HepG2 (cell line): ENCODE measurements around the gene SDCCAG8. TPM values are rescaled to one million over a fixed set of nuclear protein-coding genes. Genes with fewer than 3 reads are reported as not detected.

ENCODE experiments used
- BRD4 ChIP-seq: sonication (generic); formaldehyde crosslinking; IDR thresholded peaks from 2 replicates; pipeline ENCODE4 v1.4.0; 2020; ENCODE audit warnings: missing genetic modification reagents
- CBFB ChIP-seq: sonication (generic); formaldehyde crosslinking; IDR thresholded peaks from 2 replicates; pipeline ENCODE4 v1.4.0; 2020; ENCODE audit warnings: missing genetic modification reagents
- CBX2 ChIP-seq, 2 experiments: fragments of 200-600 bp in 1 of 2; sonication (generic); formaldehyde crosslinking in 1 of 2; IDR thresholded peaks; 2 replicates each; pipeline versions ENCODE4 v1.7.0 to v1.8.1; 2018 to 2022; ENCODE audit warnings: low read depth in 2 of 2, low read length in 1 of 2, mild to moderate bottlenecking in 1 of 2, missing genetic modification reagents in 1 of 2
- DR1 ChIP-seq: sonication (generic); formaldehyde crosslinking; IDR thresholded peaks from 2 replicates; pipeline ENCODE4 v1.8.0; 2021; ENCODE audit warnings: mild to moderate bottlenecking, missing genetic modification reagents, inconsistent platforms
- E2F2 ChIP-seq: sonication (generic); formaldehyde crosslinking; IDR thresholded peaks from 2 replicates; pipeline ENCODE4 v1.4.0; 2020; ENCODE audit warnings: missing genetic modification reagents, borderline replicate concordance
- FLYWCH1 ChIP-seq: sonication (generic); formaldehyde crosslinking; IDR thresholded peaks from 2 replicates; pipeline ENCODE4 v1.8.1; 2023; ENCODE audit warnings: mild to moderate bottlenecking, missing genetic modification reagents
- HDAC1 ChIP-seq: sonication (generic); formaldehyde crosslinking; IDR thresholded peaks from 2 replicates; pipeline ENCODE4 v1.5.1; 2020; ENCODE audit warnings: mild to moderate bottlenecking, missing genetic modification reagents
- KLF9 ChIP-seq: IDR thresholded peaks from 2 replicates; pipeline ENCODE4 v1.6.1; 2016; ENCODE audit warnings: low read depth
- MEF2D ChIP-seq: sonication (generic); formaldehyde crosslinking; IDR thresholded peaks from 2 replicates; pipeline ENCODE4 v1.5.1; 2020; ENCODE audit warnings: mild to moderate bottlenecking, missing genetic modification reagents
- PCBP1 ChIP-seq: fragments of 200-400 bp; formaldehyde crosslinking; IDR thresholded peaks from 2 replicates; pipeline ENCODE4 v1.6.1; 2017; ENCODE audit warnings: mild to moderate bottlenecking, low read depth, low read length, borderline replicate concordance
- ZFYVE20 ChIP-seq: sonication (generic); formaldehyde crosslinking; IDR thresholded peaks from 2 replicates; pipeline ENCODE4 v1.8.0; 2023; ENCODE audit warnings: low read depth, mild to moderate bottlenecking, moderate library complexity, missing genetic modification reagents, borderline replicate concordance
- ZKSCAN8 ChIP-seq: IDR thresholded peaks from 2 replicates; pipeline ENCODE4 v1.6.1; 2016; ENCODE audit warnings: borderline replicate concordance, missing genetic modification reagents, missing compliant biosample characterization
- ZNF580 ChIP-seq: IDR thresholded peaks from 2 replicates; pipeline ENCODE4 v1.6.1; 2016; ENCODE audit warnings: low read depth, borderline replicate concordance
- polyA plus RNA-seq, 8 experiments: library from polyadenylated mRNA; depleted of rRNA in 3 of 8; stranded (reverse) in 7 of 8; unstranded in 1 of 8; fragments of >200 nt; fragmentation: Illumina TruSeq in 4 of 8; extraction: Trizol in 4 of 8; gene quantifications; 2 replicates each; pipeline versions ENCODE4 v1.2.1 to v1.2.3, GENCODE V29; 2011 to 2016; ENCODE audit warnings: low read depth in 4 of 8, missing spikeins in 1 of 8, mixed read lengths in 1 of 8; ENCODE audit not compliant: insufficient read depth in 1 of 8
- total RNA-seq, 5 experiments: library from RNA; depleted of rRNA; stranded (reverse); fragments of >200 nt; fragmentation: Illumina TruSeq; extraction: Trizol; gene quantifications; 2 replicates each; pipeline ENCODE4 v1.2.3, GENCODE V29; 2016; ENCODE audit warnings: low read depth in 1 of 5
- TF ChIP-seq, protein P1 (sequence below): sonication (generic); formaldehyde crosslinking; IDR thresholded peaks from 2 replicates; pipeline ENCODE4 v1.5.1; 2020; ENCODE audit warnings: missing genetic modification reagents, mild to moderate bottlenecking, borderline replicate concordance
- TF ChIP-seq, protein P2 (sequence below): sonication (generic); formaldehyde crosslinking; IDR thresholded peaks from 2 replicates; pipeline ENCODE4 v1.4.0; 2020; ENCODE audit warnings: missing genetic modification reagents, borderline replicate concordance
- TF ChIP-seq, protein P3 (sequence below): sonication (generic); formaldehyde crosslinking; IDR thresholded peaks from 2 replicates; pipeline ENCODE4 v1.5.1; 2020; ENCODE audit warnings: mild to moderate bottlenecking, missing genetic modification reagents, borderline replicate concordance
- TF ChIP-seq, protein P4 (sequence below): sonication (generic); formaldehyde crosslinking; IDR thresholded peaks from 2 replicates; pipeline ENCODE4 v1.8.0; 2022; ENCODE audit warnings: mild to moderate bottlenecking, missing genetic modification reagents, moderate library complexity

SDCCAG8 gene
- total and polyA plus RNA-seq, 2 of the 13 experiments (the other 11 are each of a cell fraction or from before 2014, with no cell fraction given), result 9.5 to 13.4 TPM

DNA sequence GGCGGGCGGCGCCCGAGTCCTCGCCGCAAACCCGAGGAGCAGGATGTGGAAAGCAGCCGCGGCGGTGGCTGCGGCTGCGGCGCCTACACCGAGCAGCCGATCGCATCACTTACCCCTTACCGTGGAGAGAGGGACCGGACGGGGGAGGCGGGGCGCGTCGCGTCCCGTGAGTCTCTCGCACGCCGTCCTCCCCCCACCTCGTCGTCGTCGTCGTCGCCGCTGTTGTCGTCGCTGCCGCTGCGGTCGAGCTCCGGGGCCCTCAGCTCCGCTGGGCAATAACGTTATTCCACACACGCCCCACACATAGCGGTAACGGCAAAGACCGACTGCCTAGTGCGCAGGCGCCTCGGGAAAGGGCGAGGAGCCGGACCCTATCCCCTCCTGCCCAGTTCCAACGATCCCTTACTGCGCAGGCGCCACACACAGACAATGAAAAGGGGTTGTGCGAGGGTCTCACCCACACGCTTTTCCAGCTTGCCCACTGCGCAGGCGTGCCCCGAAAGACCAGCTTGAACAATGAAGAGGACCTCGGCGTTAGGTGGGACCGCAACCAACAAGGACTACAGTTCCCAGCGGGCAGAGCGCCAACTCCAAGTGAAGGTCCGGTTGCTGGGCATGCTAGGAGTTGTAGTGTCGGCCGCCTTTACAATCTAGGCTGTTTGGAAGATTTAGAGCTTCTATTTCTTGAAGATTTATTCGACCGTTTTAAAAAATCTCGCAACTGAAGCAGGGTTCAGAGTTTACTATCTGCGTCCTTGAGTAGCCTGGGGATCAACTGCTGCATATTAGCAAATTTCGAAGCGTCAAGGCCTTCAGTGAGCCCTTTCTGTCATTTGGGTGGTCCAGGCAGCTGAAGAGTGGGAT lies 682 bp upstream of the SDCCAG8 start, which contains the start of gene CEP170 (continued):
- TF ChIP-seq CBX2 (IDR thresholded peaks at IDR 0.05; ENCODE audit: low read depth, low read length) (no peak), CBX2 (CRISPR knock-in tag; IDR thresholded peaks at IDR 0.05; ENCODE audit: low read depth) (no peak), MEF2D (CRISPR knock-in tag) (no peak), ZKSCAN8 (CRISPR knock-in tag) (no peak), CBFB (no peak), DR1 (peak; percentile 26; the same call in 1 of the 2 replicates), KLF9 (CRISPR knock-in tag) (no peak), ZFYVE20 (CRISPR knock-in tag) (no peak), ZNF580 (CRISPR knock-in tag) (no peak), E2F2 (no peak; the same call in 1 of the 2 replicates), FLYWCH1 (CRISPR knock-in tag) (no peak), BRD4 (CRISPR knock-in tag) (0 out of 2 replicates have a peak, but pooled peaks have one; percentile 8), HDAC1 (CRISPR knock-in tag) (peak; percentile 50; the same call in 1 of the 2 replicates), PCBP1 (0 out of 2 replicates have a peak, but pooled peaks have one; percentile 34)
- TF ChIP-seq, protein P1, sequence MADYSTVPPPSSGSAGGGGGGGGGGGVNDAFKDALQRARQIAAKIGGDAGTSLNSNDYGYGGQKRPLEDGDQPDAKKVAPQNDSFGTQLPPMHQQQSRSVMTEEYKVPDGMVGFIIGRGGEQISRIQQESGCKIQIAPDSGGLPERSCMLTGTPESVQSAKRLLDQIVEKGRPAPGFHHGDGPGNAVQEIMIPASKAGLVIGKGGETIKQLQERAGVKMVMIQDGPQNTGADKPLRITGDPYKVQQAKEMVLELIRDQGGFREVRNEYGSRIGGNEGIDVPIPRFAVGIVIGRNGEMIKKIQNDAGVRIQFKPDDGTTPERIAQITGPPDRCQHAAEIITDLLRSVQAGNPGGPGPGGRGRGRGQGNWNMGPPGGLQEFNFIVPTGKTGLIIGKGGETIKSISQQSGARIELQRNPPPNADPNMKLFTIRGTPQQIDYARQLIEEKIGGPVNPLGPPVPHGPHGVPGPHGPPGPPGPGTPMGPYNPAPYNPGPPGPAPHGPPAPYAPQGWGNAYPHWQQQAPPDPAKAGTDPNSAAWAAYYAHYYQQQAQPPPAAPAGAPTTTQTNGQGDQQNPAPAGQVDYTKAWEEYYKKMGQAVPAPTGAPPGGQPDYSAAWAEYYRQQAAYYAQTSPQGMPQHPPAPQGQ, result no peak
- TF ChIP-seq, protein P2, sequence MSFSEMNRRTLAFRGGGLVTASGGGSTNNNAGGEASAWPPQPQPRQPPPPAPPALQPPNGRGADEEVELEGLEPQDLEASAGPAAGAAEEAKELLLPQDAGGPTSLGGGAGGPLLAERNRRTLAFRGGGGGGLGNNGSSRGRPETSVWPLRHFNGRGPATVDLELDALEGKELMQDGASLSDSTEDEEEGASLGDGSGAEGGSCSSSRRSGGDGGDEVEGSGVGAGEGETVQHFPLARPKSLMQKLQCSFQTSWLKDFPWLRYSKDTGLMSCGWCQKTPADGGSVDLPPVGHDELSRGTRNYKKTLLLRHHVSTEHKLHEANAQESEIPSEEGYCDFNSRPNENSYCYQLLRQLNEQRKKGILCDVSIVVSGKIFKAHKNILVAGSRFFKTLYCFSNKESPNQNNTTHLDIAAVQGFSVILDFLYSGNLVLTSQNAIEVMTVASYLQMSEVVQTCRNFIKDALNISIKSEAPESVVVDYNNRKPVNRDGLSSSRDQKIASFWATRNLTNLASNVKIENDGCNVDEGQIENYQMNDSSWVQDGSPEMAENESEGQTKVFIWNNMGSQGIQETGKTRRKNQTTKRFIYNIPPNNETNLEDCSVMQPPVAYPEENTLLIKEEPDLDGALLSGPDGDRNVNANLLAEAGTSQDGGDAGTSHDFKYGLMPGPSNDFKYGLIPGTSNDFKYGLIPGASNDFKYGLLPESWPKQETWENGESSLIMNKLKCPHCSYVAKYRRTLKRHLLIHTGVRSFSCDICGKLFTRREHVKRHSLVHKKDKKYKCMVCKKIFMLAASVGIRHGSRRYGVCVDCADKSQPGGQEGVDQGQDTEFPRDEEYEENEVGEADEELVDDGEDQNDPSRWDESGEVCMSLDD (CRISPR knock-in tag), result no peak
- TF ChIP-seq, protein P3, sequence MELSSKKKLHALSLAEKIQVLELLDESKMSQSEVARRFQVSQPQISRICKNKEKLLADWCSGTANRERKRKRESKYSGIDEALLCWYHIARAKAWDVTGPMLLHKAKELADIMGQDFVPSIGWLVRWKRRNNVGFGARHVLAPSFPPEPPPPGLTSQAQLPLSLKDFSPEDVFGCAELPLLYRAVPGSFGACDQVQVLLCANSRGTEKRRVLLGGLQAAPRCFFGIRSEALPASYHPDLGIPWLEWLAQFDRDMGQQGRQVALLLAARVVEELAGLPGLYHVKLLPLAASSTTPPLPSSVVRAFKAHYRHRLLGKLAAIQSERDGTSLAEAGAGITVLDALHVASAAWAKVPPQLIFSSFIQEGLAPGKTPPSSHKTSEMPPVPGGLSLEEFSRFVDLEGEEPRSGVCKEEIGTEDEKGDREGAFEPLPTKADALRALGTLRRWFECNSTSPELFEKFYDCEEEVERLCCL (CRISPR knock-in tag), result no peak
- TF ChIP-seq, protein P4, sequence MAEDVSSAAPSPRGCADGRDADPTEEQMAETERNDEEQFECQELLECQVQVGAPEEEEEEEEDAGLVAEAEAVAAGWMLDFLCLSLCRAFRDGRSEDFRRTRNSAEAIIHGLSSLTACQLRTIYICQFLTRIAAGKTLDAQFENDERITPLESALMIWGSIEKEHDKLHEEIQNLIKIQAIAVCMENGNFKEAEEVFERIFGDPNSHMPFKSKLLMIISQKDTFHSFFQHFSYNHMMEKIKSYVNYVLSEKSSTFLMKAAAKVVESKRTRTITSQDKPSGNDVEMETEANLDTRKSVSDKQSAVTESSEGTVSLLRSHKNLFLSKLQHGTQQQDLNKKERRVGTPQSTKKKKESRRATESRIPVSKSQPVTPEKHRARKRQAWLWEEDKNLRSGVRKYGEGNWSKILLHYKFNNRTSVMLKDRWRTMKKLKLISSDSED (CRISPR knock-in tag), result no peak
